Sciatic nerve (tissue), 2 donors: Measurements from ENCODE around the gene TAF11. TPM values are rescaled to one million over a fixed set of nuclear protein-coding genes. Genes with fewer than 3 reads are reported as not detected.

Experiments
- ATAC-seq: fragments of 200-7000 bp; cut with Tn5 transposase; one replicate; pipeline ENCODE4 v1.9.1; 2020; ENCODE audit warnings: mild to moderate bottlenecking, moderate library complexity
- DNase-seq: peaks from one replicate; pipeline ENCODE4 v3.0.0-alpha.2; 2020; ENCODE audit warnings: low spot score
- intact Hi-C: fragments of 100-400 bp; cut with DNase I; formaldehyde crosslinking; loops from one replicate; pipeline ENCODE4 v1.14.2; 2022
- total RNA-seq: library from RNA; stranded (reverse); fragmentation: NEBNext Ultra II Directional; extraction: Animal tissue kit (Norgen Biotek cat#: 25700); gene quantifications from one replicate; pipeline ENCODE4 v1.2.1, GENCODE V29; 2021
- donor health status: DM: no; HTN: no; CAD: no.
- donor health status: DM: no; HTN: no; CAD: no.

The TAF11 gene
- total RNA-seq, 1 donor from 2014 or later, result 18.7 TPM

- ATAC-seq, result peak; percentile 91
- intact Hi-C loops, result no loop called here
- DNase-seq, result no peak
Measured at GRCh38 chr6:34834789-34835518, 52.9 kb downstream of the TAF11 start.

- intact Hi-C loops, result no loop called here
- ATAC-seq, result no peak
- DNase-seq, result no peak
Measured at GRCh38 chr6:34832942-34833341, 54.9 kb downstream of the TAF11 start.

- no peak for ATAC-seq
- intact Hi-C loops, result no loop called here
- no peak for DNase-seq
Measured at GRCh38 chr6:34829137-34829536, 58.7 kb downstream of the TAF11 start.

Other genes starting within 250 kb of the TAF11 start
- 58.6 TPM for gene ILRUN, start 191.3 kb downstream of the TAF11 start, total RNA-seq
- 38.4 TPM for gene SNRPC, start 130.5 kb downstream of the TAF11 start, total RNA-seq
- 13.6 TPM for gene BLTP3A, start 96.0 kb downstream of the TAF11 start, total RNA-seq
- 49.7 TPM for gene ANKS1A, start 1.2 kb upstream of the TAF11 start, total RNA-seq